Measurements from ENCODE around the gene SSRP1.

DNA sequence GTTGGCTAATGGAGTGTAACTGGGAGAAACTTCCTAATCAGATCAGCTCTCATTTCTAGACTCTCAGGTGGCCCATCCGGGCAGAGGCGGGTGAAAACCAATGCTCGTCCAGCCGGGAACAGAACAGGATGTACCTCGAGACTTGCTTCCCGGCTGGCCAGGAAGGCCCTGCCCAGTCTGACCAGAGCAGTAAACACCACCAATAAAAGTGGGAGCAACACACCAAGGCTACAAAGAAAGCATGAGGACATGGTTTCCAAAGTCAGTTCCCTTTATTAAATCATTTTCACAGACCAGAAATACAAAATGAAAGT is 10.0 kb downstream of the SSRP1 start:
- TF ChIP-seq, protein P1, sequence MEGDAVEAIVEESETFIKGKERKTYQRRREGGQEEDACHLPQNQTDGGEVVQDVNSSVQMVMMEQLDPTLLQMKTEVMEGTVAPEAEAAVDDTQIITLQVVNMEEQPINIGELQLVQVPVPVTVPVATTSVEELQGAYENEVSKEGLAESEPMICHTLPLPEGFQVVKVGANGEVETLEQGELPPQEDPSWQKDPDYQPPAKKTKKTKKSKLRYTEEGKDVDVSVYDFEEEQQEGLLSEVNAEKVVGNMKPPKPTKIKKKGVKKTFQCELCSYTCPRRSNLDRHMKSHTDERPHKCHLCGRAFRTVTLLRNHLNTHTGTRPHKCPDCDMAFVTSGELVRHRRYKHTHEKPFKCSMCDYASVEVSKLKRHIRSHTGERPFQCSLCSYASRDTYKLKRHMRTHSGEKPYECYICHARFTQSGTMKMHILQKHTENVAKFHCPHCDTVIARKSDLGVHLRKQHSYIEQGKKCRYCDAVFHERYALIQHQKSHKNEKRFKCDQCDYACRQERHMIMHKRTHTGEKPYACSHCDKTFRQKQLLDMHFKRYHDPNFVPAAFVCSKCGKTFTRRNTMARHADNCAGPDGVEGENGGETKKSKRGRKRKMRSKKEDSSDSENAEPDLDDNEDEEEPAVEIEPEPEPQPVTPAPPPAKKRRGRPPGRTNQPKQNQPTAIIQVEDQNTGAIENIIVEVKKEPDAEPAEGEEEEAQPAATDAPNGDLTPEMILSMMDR (IDR thresholded peaks at IDR 0.05; ENCODE audit: low read depth, low read length, poor library complexity, severe bottlenecking) = no peak
- no peak for TF ChIP-seq EZH2phosphoT487 (IDR thresholded peaks at IDR 0.05; ENCODE audit: borderline replicate concordance, low read length)

All from DOHH2 (cell line).